GM12878 (cell line): ENCODE results near the gene SPOCK1. TPM values are rescaled to one million over a fixed set of nuclear protein-coding genes. Genes with fewer than 3 reads are reported as not detected.

Source experiments
- ATAC-seq: fragments of 200-7000 bp; cut with Tn5 transposase; 3 replicates; pipeline ENCODE4 v1.9.1; 2020; ENCODE audit warnings: mild to moderate bottlenecking, moderate library complexity
- BruUV-seq: library from RNA; stranded (reverse); fragments of 400-500 nt; replicated peaks from 2 replicates; lab custom pipeline; 2021; lab: Mats Ljungman, UMichigan
- CTCF ChIA-PET: fragments of 300-600 bp; sonication (Branson Sonifier 250); formaldehyde crosslinking; extraction: SDS; loops from one replicate; lab custom pipeline; 2021; ENCODE audit warnings: inconsistent platforms; lab: Yijun Ruan, JAX
- POLR2A ChIA-PET: fragments of 350-600 bp; formaldehyde crosslinking; extraction: SDS; loops from one replicate; lab custom pipeline; 2021; ENCODE audit warnings: inconsistent platforms; lab: Charles Lee
- RAD21 ChIA-PET: fragments of 300-600 bp; sonication (Branson Sonifier 250); formaldehyde crosslinking; loops from one replicate; lab custom pipeline; 2023; ENCODE audit warnings: antibody characterized with exemption; ENCODE audit not compliant: unreplicated experiment; lab: Charles Lee
- SMC1A ChIA-PET: fragments of 300-600 bp; sonication (Branson Sonifier 250); formaldehyde crosslinking; loops from one replicate; lab custom pipeline; 2023; ENCODE audit not compliant: unreplicated experiment, uncharacterized antibody; lab: Charles Lee
- DNase-seq: peaks from one replicate; pipeline ENCODE4 v3.0.0-alpha.2; 2011; ENCODE audit warnings: low read depth, low spot score
- FAIRE-seq: peaks from 3 replicates; lab custom pipeline; 2011; peaks lifted over from hg19 to GRCh38; lab: Jason Lieb, UNC
- H2AFZ ChIP-seq: 2 replicates; pipeline ENCODE4 v1.6.0; 2011; ENCODE audit warnings: low read depth, low read length, control low read depth; ENCODE audit not compliant: control insufficient read depth
- H3K27ac ChIP-seq: 2 replicates; pipeline ENCODE4 v1.5.1; 2011; ENCODE audit warnings: control low read depth; ENCODE audit not compliant: control insufficient read depth, insufficient read depth
- H3K27me3 ChIP-seq, 2 experiments: replicated peaks in 1 of 2; 2 replicates each; pipeline versions ENCODE4 v1.6.0 to v1.6.1; 2011; ENCODE audit warnings: low read length in 1 of 2; ENCODE audit not compliant: control insufficient read depth in 2 of 2, insufficient read depth in 2 of 2
- H3K36me3 ChIP-seq, 2 experiments: 2 replicates each; pipeline ENCODE4 v1.5.1; 2011; ENCODE audit warnings: low read length in 1 of 2; ENCODE audit not compliant: control insufficient read depth in 2 of 2, insufficient read depth in 2 of 2
- H3K4me1 ChIP-seq: 2 replicates; pipeline ENCODE4 v1.6.1; 2011; ENCODE audit warnings: mild to moderate bottlenecking, low read length, moderate library complexity, mixed read lengths; ENCODE audit not compliant: control insufficient read depth, insufficient read depth
- H3K4me2 ChIP-seq: 2 replicates; pipeline ENCODE4 v1.6.0; 2011; ENCODE audit warnings: control low read depth; ENCODE audit not compliant: control insufficient read depth, insufficient read depth
- H3K4me3 ChIP-seq: fragments of 200-600 bp; sonication (generic); 2 replicates; pipeline ENCODE4 v1.5.1; 2016
- H3K79me2 ChIP-seq: 2 replicates; pipeline ENCODE4 v1.6.0; 2011; ENCODE audit warnings: low read length; ENCODE audit not compliant: control insufficient read depth, insufficient read depth
- H3K9ac ChIP-seq: 2 replicates; pipeline ENCODE4 v1.8.0; 2011; ENCODE audit warnings: low read length, control low read depth, mixed read lengths; ENCODE audit not compliant: control insufficient read depth, insufficient read depth
- H3K9me3 ChIP-seq: replicated peaks from 3 replicates; pipeline ENCODE4 v1.5.1; 2011; ENCODE audit warnings: mild to moderate bottlenecking, low read length; ENCODE audit not compliant: control insufficient read depth, insufficient read depth
- H4K20me1 ChIP-seq: 2 replicates; pipeline ENCODE4 v1.6.0; 2011; ENCODE audit not compliant: control insufficient read depth, insufficient read depth
- BRCA1 ChIP-seq: IDR thresholded peaks from 2 replicates; pipeline ENCODE4 v1.6.1; 2011; ENCODE audit warnings: low read depth, low read length, improper control_type of control experiment
- CHD1 ChIP-seq: IDR thresholded peaks from 2 replicates; pipeline ENCODE4 v1.6.1; 2012; ENCODE audit warnings: low read depth, low read length, improper control_type of control experiment
- ETV6 ChIP-seq, 2 experiments: fragments of 450-650 bp in 1 of 2; IDR thresholded peaks in 1 of 2; conservative IDR thresholded peaks in 1 of 2; 2 replicates each; pipeline ENCODE4 v1.6.1; 2014; ENCODE audit warnings: antibody characterized with exemption in 1 of 2, borderline replicate concordance in 1 of 2, low read depth in 1 of 2, mild to moderate bottlenecking in 1 of 2, moderate library complexity in 1 of 2
- JUND ChIP-seq: IDR thresholded peaks from 2 replicates; pipeline ENCODE4 v1.6.1; 2012; ENCODE audit warnings: low read depth, mild to moderate bottlenecking, low read length, improper control_type of control experiment, moderate library complexity
- NR2C2 ChIP-seq: IDR thresholded peaks from 2 replicates; pipeline ENCODE4 v1.6.1; 2011; ENCODE audit warnings: borderline replicate concordance, low read depth; ENCODE audit not compliant: control insufficient read depth, insufficient read length
- PAX5 ChIP-seq: IDR thresholded peaks from 2 replicates; pipeline ENCODE4 v1.6.1; 2011; ENCODE audit warnings: low read depth, low read length, borderline replicate concordance
- PAX8 ChIP-seq: fragments of 450-650 bp; IDR thresholded peaks from 2 replicates; pipeline ENCODE4 v1.6.1; 2017; ENCODE audit warnings: mild to moderate bottlenecking, moderate library complexity
- POLR2AphosphoS2 ChIP-seq: IDR thresholded peaks from 2 replicates; pipeline ENCODE4 v1.6.1; 2011; ENCODE audit warnings: low read depth, mild to moderate bottlenecking, low read length, improper control_type of control experiment, moderate library complexity
- POLR2AphosphoS5 ChIP-seq: IDR thresholded peaks from 2 replicates; pipeline ENCODE4 v1.6.1; 2011; ENCODE audit warnings: mild to moderate bottlenecking, low read length, inconsistent platforms
- SMAD5 ChIP-seq: IDR thresholded peaks from 2 replicates; pipeline ENCODE4 v1.6.1; 2016; ENCODE audit warnings: antibody characterized with exemption, low read depth
- TCF12 ChIP-seq: IDR thresholded peaks from 2 replicates; pipeline ENCODE4 v1.6.1; 2011; ENCODE audit warnings: low read depth, mild to moderate bottlenecking, low read length
- TCF3 ChIP-seq: IDR thresholded peaks from 2 replicates; pipeline ENCODE4 v1.6.1; 2012; ENCODE audit warnings: low read depth, mild to moderate bottlenecking, low read length, borderline replicate concordance; ENCODE audit not compliant: insufficient read depth
- ZZZ3 ChIP-seq: IDR thresholded peaks from 2 replicates; pipeline ENCODE4 v1.6.1; 2011; ENCODE audit warnings: low read depth; ENCODE audit not compliant: control insufficient read depth, insufficient read length
- WGBS: methylation state at CpG from one replicate; pipeline ENCODE4 v1.1.6; 2016; ENCODE audit warnings: low lambda C conversion rate; ENCODE audit not compliant: insufficient replicate concordance, insufficient coverage; ENCODE audit errors: missing lambda C conversion rate; 5-methylcytosine and 5-hydroxymethylcytosine counted together
- in situ Hi-C: fragments of 300-500 bp; cut with MboI; formaldehyde crosslinking; loops from 9 replicates; pipeline ENCODE4 v1.14.3; 2018; ENCODE audit warnings: mixed read lengths
- intact Hi-C: fragments of 100-400 bp; cut with micrococcal nuclease; formaldehyde crosslinking; loops from one replicate; pipeline ENCODE4 v1.14.2; 2022; ENCODE audit not compliant: unreplicated experiment
- polyA plus RNA-seq, 11 experiments: library from polyadenylated mRNA; depleted of rRNA in 4 of 11; unstranded in 6 of 11; stranded (reverse) in 5 of 11; fragments of >200 nt; fragmentation: Nextera tagmentation in 4 of 11; fragmentation: Illumina TruSeq in 1 of 11; extraction: Ambion mirVana in 4 of 11; extraction: Trizol in 1 of 11; gene quantifications; 1 replicate in 1 of 11; 2 replicates in 10 of 11; pipeline versions ENCODE4 v1.2.1 to v1.2.3, GENCODE V29; 2011 to 2016; ENCODE audit warnings: inconsistent platforms in 2 of 11, missing spikeins in 2 of 11, low read depth in 1 of 11
- total RNA-seq, 4 experiments: library from RNA; depleted of rRNA in 3 of 4; stranded (reverse); fragments of >200 nt in 3 of 4; fragmentation: Illumina TruSeq in 1 of 4; extraction: Trizol in 1 of 4; gene quantifications; 2 replicates each; pipeline versions ENCODE4 v1.2.1 to v1.2.3, GENCODE V29; 2013 to 2021
- TF ChIP-seq, protein P1 (sequence below): fragments of 450-650 bp; conservative IDR thresholded peaks from 2 replicates; pipeline ENCODE4 v1.6.1; 2017; ENCODE audit warnings: mild to moderate bottlenecking, moderate library complexity
- TF ChIP-seq, protein P2 (sequence below): fragments of 450-650 bp; formaldehyde crosslinking; IDR thresholded peaks from 2 replicates; pipeline ENCODE4 v1.5.0; 2022; ENCODE audit warnings: mild to moderate bottlenecking, missing genetic modification characterization
- TF ChIP-seq, protein P3 (sequence below): fragments of 450-650 bp; formaldehyde crosslinking; IDR thresholded peaks from 2 replicates; pipeline ENCODE4 v1.4.0; 2020; ENCODE audit warnings: mild to moderate bottlenecking, moderate library complexity

Gene SPOCK1
- total and polyA plus RNA-seq, 10 of the 15 experiments (the other 5 are each of a cell fraction or from before 2014, with no cell fraction given): 0.06 to 0.68 (median 0.25) TPM; not detected in 3

DNA sequence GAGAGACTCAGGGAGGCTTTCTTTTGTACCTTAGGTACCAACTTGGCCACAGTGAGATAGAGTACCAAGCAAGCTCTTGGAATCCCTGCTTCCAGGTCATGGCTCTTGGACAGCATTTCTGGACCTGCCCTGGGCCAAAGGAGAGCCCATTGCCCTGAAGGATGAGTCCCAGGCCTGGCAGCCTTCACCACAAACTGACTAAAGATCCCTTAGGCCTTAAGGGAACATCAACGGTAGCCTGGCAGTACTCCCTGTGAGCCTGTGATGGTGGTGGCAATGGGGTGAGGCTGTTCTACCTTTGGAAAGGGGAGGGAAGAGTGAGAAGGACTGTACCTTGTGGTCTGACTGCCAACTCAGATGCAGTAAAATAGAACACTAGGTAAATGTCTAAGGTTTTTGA is 334.6 kb downstream of the SPOCK1 start:
- ChIA-PET POLR2A (no interaction called here), CTCF (no interaction called here), RAD21 (no interaction called here), SMC1A (no interaction called here)
- DNase-seq (no peak), ATAC-seq (no peak), FAIRE-seq (no peak)
- no peaks in the 10 kb centered on the region for H3K9me3 ChIP-seq
- no peaks in the 10 kb centered on the region for H4K20me1 ChIP-seq
- no peaks in the 10 kb centered on the region for H3K36me3 ChIP-seq
- no peak overlapping the region for H2AFZ ChIP-seq
- intact Hi-C loops: no loop called here
- H3K27me3 ChIP-seq: no peaks in the 10 kb centered on the region
- in situ Hi-C loops: no loop called here
- H3K27ac ChIP-seq: no peak overlapping the region
- 10% methylated on average over 1 of the region's 1 CpG for WGBS
- BruUV-seq: no TSS peak
- H3K4me3 ChIP-seq: no peak overlapping the region
- no peaks in the 10 kb centered on the region for H3K79me2 ChIP-seq
- no peak overlapping the region for H3K4me2 ChIP-seq
- no peak overlapping the region for H3K9ac ChIP-seq
- no peaks in the 10 kb centered on the region for H3K4me1 ChIP-seq
- TF ChIP-seq ZZZ3 (no peak), BRCA1 (no peak), TCF3 (no peak), PAX8 (no peak), PAX5 (no peak), NR2C2 (no peak), CHD1 (no peak), POLR2AphosphoS5 (no peak), SMAD5 (no peak), ETV6 (conservative IDR thresholded peaks at IDR 0.05 in 1 of 2, IDR thresholded peaks at IDR 0.05 in 1 of 2; ENCODE audit: borderline replicate concordance in 1 of 2, low read depth in 1 of 2) (no peak), POLR2AphosphoS2 (no peak), TCF12 (no peak), JUND (no peak)
- TF ChIP-seq, protein P1, sequence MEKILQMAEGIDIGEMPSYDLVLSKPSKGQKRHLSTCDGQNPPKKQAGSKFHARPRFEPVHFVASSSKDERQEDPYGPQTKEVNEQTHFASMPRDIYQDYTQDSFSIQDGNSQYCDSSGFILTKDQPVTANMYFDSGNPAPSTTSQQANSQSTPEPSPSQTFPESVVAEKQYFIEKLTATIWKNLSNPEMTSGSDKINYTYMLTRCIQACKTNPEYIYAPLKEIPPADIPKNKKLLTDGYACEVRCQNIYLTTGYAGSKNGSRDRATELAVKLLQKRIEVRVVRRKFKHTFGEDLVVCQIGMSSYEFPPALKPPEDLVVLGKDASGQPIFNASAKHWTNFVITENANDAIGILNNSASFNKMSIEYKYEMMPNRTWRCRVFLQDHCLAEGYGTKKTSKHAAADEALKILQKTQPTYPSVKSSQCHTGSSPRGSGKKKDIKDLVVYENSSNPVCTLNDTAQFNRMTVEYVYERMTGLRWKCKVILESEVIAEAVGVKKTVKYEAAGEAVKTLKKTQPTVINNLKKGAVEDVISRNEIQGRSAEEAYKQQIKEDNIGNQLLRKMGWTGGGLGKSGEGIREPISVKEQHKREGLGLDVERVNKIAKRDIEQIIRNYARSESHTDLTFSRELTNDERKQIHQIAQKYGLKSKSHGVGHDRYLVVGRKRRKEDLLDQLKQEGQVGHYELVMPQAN: no peak
- TF ChIP-seq, protein P2, sequence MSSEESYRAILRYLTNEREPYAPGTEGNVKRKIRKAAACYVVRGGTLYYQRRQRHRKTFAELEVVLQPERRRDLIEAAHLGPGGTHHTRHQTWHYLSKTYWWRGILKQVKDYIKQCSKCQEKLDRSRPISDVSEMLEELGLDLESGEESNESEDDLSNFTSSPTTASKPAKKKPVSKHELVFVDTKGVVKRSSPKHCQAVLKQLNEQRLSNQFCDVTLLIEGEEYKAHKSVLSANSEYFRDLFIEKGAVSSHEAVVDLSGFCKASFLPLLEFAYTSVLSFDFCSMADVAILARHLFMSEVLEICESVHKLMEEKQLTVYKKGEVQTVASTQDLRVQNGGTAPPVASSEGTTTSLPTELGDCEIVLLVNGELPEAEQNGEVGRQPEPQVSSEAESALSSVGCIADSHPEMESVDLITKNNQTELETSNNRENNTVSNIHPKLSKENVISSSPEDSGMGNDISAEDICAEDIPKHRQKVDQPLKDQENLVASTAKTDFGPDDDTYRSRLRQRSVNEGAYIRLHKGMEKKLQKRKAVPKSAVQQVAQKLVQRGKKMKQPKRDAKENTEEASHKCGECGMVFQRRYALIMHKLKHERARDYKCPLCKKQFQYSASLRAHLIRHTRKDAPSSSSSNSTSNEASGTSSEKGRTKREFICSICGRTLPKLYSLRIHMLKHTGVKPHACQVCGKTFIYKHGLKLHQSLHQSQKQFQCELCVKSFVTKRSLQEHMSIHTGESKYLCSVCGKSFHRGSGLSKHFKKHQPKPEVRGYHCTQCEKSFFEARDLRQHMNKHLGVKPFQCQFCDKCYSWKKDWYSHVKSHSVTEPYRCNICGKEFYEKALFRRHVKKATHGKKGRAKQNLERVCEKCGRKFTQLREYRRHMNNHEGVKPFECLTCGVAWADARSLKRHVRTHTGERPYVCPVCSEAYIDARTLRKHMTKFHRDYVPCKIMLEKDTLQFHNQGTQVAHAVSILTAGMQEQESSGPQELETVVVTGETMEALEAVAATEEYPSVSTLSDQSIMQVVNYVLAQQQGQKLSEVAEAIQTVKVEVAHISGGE (CRISPR knock-in tag): no peak
- TF ChIP-seq, protein P3, sequence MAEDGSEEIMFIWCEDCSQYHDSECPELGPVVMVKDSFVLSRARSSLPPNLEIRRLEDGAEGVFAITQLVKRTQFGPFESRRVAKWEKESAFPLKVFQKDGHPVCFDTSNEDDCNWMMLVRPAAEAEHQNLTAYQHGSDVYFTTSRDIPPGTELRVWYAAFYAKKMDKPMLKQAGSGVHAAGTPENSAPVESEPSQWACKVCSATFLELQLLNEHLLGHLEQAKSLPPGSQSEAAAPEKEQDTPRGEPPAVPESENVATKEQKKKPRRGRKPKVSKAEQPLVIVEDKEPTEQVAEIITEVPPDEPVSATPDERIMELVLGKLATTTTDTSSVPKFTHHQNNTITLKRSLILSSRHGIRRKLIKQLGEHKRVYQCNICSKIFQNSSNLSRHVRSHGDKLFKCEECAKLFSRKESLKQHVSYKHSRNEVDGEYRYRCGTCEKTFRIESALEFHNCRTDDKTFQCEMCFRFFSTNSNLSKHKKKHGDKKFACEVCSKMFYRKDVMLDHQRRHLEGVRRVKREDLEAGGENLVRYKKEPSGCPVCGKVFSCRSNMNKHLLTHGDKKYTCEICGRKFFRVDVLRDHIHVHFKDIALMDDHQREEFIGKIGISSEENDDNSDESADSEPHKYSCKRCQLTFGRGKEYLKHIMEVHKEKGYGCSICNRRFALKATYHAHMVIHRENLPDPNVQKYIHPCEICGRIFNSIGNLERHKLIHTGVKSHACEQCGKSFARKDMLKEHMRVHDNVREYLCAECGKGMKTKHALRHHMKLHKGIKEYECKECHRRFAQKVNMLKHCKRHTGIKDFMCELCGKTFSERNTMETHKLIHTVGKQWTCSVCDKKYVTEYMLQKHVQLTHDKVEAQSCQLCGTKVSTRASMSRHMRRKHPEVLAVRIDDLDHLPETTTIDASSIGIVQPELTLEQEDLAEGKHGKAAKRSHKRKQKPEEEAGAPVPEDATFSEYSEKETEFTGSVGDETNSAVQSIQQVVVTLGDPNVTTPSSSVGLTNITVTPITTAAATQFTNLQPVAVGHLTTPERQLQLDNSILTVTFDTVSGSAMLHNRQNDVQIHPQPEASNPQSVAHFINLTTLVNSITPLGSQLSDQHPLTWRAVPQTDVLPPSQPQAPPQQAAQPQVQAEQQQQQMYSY (CRISPR knock-in tag): no peak
